CD14-positive monocyte (primary cell): ENCODE results near the gene CCDC121. TPM values are rescaled to one million over a fixed set of nuclear protein-coding genes. Genes with fewer than 3 reads are reported as not detected.
A peak's percentile ranks its signal among the peaks of the same experiment; 100 is the strongest.

Source experiments
- DNase-seq, 3 donors: peaks; one replicate each; pipeline ENCODE4 v3.0.0-alpha.2; 2011 to 2022
- H2AFZ ChIP-seq: 2 replicates; pipeline ENCODE4 v1.6.0; 2012; ENCODE audit warnings: mild to moderate bottlenecking, low read depth, low read length, inconsistent platforms; ENCODE audit not compliant: insufficient read depth, poor library complexity, severe bottlenecking
- H3K27ac ChIP-seq, 2 donors: 1 replicate in 1 of 2; 2 replicates in 1 of 2; pipeline ENCODE4 v1.5.1; 2012 to 2013; ENCODE audit warnings: low read length in 2 of 2, control low read depth in 1 of 2, inconsistent platforms in 1 of 2, low read depth in 1 of 2, mild to moderate bottlenecking in 1 of 2
- H3K27me3 ChIP-seq, 2 donors: one replicate each; pipeline versions ENCODE4 v1.6.0 to v1.6.1; 2011 to 2013; ENCODE audit warnings: low read length in 2 of 2; ENCODE audit not compliant: control insufficient read depth in 2 of 2, insufficient read depth in 2 of 2
- H3K36me3 ChIP-seq, 2 donors: replicated peaks in 1 of 2; 1 replicate in 1 of 2; 2 replicates in 1 of 2; pipeline versions ENCODE4 v1.5.1 to v1.6.1; 2012 to 2013; ENCODE audit warnings: low read length in 2 of 2, control low read depth in 1 of 2, inconsistent platforms in 1 of 2, mild to moderate bottlenecking in 1 of 2; ENCODE audit not compliant: insufficient read depth in 2 of 2, control insufficient read depth in 1 of 2
- H3K4me1 ChIP-seq, 2 donors: 1 replicate in 1 of 2; 2 replicates in 1 of 2; pipeline versions ENCODE4 v1.5.1 to v1.6.1; 2012 to 2013; ENCODE audit warnings: low read length in 2 of 2, control low read depth in 1 of 2, inconsistent platforms in 1 of 2, mild to moderate bottlenecking in 1 of 2, moderate library complexity in 1 of 2; ENCODE audit not compliant: insufficient read depth in 2 of 2, control insufficient read depth in 1 of 2
- H3K4me2 ChIP-seq: replicated peaks from 2 replicates; pipeline ENCODE3; 2012; ENCODE audit warnings: low read length, moderate library complexity, mild to moderate bottlenecking; ENCODE audit not compliant: poor library complexity, severe bottlenecking; ENCODE audit errors: extremely low read depth
- H3K4me3 ChIP-seq, 3 experiments: fragments of 200-600 bp in 1 of 3; sonication (generic) in 1 of 3; replicated peaks in 1 of 3; 1 replicate in 2 of 3; 2 replicates in 1 of 3; pipeline ENCODE4 v1.5.1; 2011 to 2013; ENCODE audit warnings: low read length in 3 of 3, mild to moderate bottlenecking in 3 of 3, control low read depth in 2 of 3, low read depth in 2 of 3, inconsistent platforms in 1 of 3, moderate library complexity in 1 of 3
- H3K79me2 ChIP-seq: 2 replicates; pipeline ENCODE4 v1.6.0; 2012; ENCODE audit warnings: mild to moderate bottlenecking, control low read depth, inconsistent platforms, low read length, moderate library complexity; ENCODE audit not compliant: insufficient read depth
- H3K9ac ChIP-seq: 2 replicates; pipeline ENCODE4 v1.6.0; 2017; ENCODE audit warnings: low read length, mild to moderate bottlenecking; ENCODE audit not compliant: insufficient read depth, poor library complexity, severe bottlenecking
- H3K9me3 ChIP-seq, 2 donors: replicated peaks in 1 of 2; 1 replicate in 1 of 2; 2 replicates in 1 of 2; pipeline versions ENCODE4 v1.5.1 to v1.6.1; 2012 to 2013; ENCODE audit warnings: low read length in 2 of 2, control low read depth in 1 of 2; ENCODE audit not compliant: control insufficient read depth in 1 of 2, insufficient read depth in 1 of 2
- H4K20me1 ChIP-seq: 2 replicates; pipeline ENCODE4 v1.6.0; 2012; ENCODE audit warnings: mild to moderate bottlenecking, low read length, control low read depth, moderate library complexity; ENCODE audit not compliant: insufficient read depth
- H3K27ac Mint-ChIP-seq, 7 donors: one replicate each; pipeline ENCODE4 v1.8.0; 2020; ENCODE audit warnings: mild to moderate bottlenecking in 7 of 7, mixed read lengths in 7 of 7, moderate library complexity in 6 of 7, inconsistent platforms in 2 of 7
- H3K27me3 Mint-ChIP-seq, 3 donors: one replicate each; pipeline ENCODE4 v1.8.0; 2021 to 2022; ENCODE audit warnings: low read depth in 3 of 3, mild to moderate bottlenecking in 3 of 3, mixed read lengths in 3 of 3, moderate library complexity in 3 of 3, inconsistent platforms in 1 of 3
- H3K36me3 Mint-ChIP-seq, 2 donors: one replicate each; pipeline ENCODE4 v1.8.0; 2020; ENCODE audit warnings: mixed read lengths in 2 of 2, inconsistent platforms in 1 of 2, mild to moderate bottlenecking in 1 of 2
- H3K4me1 Mint-ChIP-seq: one replicate; pipeline ENCODE4 v1.8.0; 2020; ENCODE audit warnings: mild to moderate bottlenecking, mixed read lengths
- H3K4me3 Mint-ChIP-seq, 2 donors: one replicate each; pipeline ENCODE4 v1.8.0; 2020; ENCODE audit warnings: mild to moderate bottlenecking in 2 of 2, mixed read lengths in 2 of 2, moderate library complexity in 1 of 2
- H3K9me3 Mint-ChIP-seq, 7 donors: one replicate each; pipeline ENCODE4 v1.8.0; 2020 to 2022; ENCODE audit warnings: mixed read lengths in 7 of 7, mild to moderate bottlenecking in 6 of 7, moderate library complexity in 6 of 7, inconsistent platforms in 2 of 7
- WGBS: methylation state at CpG from one replicate; pipeline ENCODE4 v1.1.5; 2013; ENCODE audit warnings: missing lambda C conversion rate; ENCODE audit not compliant: insufficient coverage; 5-methylcytosine and 5-hydroxymethylcytosine counted together
- intact Hi-C, 2 donors: fragments of 100-400 bp; cut with micrococcal nuclease; formaldehyde crosslinking; loops; one replicate each; pipeline versions ENCODE4 v1.15.0 to v1.15.1; 2023
- polyA plus RNA-seq, 3 donors: library from polyadenylated mRNA; depleted of rRNA in 1 of 3; unstranded in 2 of 3; stranded (reverse) in 1 of 3; fragments of 300-500 nt in 2 of 3; fragments of >200 nt in 1 of 3; fragmentation: Illumina TruSeq in 2 of 3; gene quantifications; 1 replicate in 2 of 3; 2 replicates in 1 of 3; pipeline ENCODE4 v1.2.3, GENCODE V29; 2012 to 2021
- TF ChIP-seq, protein P1 (sequence below): fragments of 200-600 bp; IDR thresholded peaks from one replicate; pipeline ENCODE4 v1.8.0; 2022; ENCODE audit warnings: antibody characterized with exemption, mild to moderate bottlenecking

Gene CCDC121
- polyA plus RNA-seq, 3 donors: 0.22 to 0.61 (median 0.53) TPM

DNA sequence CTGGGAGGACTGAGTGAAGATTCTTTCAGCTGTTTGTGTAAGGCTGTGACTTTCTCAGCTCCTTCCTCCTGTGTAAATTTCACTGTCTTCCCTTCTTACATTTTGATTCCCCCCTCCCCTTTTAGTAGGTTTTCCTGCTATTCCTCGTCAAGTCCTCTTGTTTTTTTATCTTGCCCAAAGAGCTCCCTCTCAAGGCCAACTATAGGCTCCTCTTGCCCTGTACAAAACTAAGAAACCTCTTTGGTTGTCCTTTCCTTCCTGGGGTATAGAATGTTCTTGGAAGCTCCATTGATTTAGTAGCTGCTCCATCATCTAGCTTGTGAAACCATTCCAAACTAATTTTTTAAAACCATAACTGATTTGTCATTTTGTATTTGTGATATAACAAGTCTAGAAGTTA is 7.3 kb downstream of the CCDC121 start:
- H3K4me2 ChIP-seq: no peak overlapping the region
- H3K36me3 Mint-ChIP-seq: peaks cover 70 to 79% of the 10 kb centered on the region in 2 donors
- H3K4me3 Mint-ChIP-seq: no peak overlapping the region
- H2AFZ ChIP-seq: no peak overlapping the region
- H3K27ac Mint-ChIP-seq: peak overlapping the region in 2 of 7 donors; percentile 19 to 34
- H3K27me3 ChIP-seq: no peaks in the 10 kb centered on the region
- intact Hi-C loops: no loop called here
- no CpG with 5 or more reads among the region's 1 CpG for WGBS
- H3K4me3 ChIP-seq: no peak overlapping the region
- H3K9ac ChIP-seq: no peak overlapping the region
- DNase-seq: no peak
- peaks cover 4 to 5% of the 10 kb centered on the region in 2 donors for H3K4me1 ChIP-seq
- H3K27ac ChIP-seq: no peak overlapping the region
- TF ChIP-seq, protein P1, sequence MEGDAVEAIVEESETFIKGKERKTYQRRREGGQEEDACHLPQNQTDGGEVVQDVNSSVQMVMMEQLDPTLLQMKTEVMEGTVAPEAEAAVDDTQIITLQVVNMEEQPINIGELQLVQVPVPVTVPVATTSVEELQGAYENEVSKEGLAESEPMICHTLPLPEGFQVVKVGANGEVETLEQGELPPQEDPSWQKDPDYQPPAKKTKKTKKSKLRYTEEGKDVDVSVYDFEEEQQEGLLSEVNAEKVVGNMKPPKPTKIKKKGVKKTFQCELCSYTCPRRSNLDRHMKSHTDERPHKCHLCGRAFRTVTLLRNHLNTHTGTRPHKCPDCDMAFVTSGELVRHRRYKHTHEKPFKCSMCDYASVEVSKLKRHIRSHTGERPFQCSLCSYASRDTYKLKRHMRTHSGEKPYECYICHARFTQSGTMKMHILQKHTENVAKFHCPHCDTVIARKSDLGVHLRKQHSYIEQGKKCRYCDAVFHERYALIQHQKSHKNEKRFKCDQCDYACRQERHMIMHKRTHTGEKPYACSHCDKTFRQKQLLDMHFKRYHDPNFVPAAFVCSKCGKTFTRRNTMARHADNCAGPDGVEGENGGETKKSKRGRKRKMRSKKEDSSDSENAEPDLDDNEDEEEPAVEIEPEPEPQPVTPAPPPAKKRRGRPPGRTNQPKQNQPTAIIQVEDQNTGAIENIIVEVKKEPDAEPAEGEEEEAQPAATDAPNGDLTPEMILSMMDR: no peak
- H3K27me3 Mint-ChIP-seq: peaks cover 0 to 3% (median 0%) of the 10 kb centered on the region in 3 donors
- H3K79me2 ChIP-seq: no peaks in the 10 kb centered on the region
- H3K9me3 Mint-ChIP-seq: no peaks in the 10 kb centered on the region
- no peaks in the 10 kb centered on the region for H3K9me3 ChIP-seq
- H3K4me1 Mint-ChIP-seq: peaks cover 3% of the 10 kb centered on the region
- H3K36me3 ChIP-seq: peaks cover 68 to 86% of the 10 kb centered on the region in 2 donors
- no peaks in the 10 kb centered on the region for H4K20me1 ChIP-seq

DNA sequence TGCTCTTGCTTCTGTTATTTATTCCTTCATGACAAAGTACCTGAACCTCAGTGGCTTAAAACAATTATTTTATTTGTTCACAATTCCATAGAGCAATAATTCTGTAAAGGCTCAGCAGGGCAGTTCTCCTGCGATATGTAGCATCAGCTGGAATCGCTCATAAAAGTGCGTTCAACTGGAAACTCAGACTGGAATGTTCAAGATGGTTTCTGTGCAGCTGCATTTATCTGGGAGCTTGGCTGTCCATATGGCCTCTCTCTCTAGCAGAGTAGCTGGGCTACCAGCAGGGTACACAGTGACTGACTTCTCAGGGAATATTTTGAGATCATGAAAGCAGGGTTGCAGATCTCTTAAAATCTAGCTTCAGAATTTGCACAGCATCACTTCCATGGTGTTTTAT is 13.5 kb downstream of the CCDC121 start:
- intact Hi-C loops: no loop called here

More for the DNA sequence above, 13.5 kb downstream of the CCDC121 start:
- Histone ChIP-seq H3K9me3 (no peaks in the 10 kb centered on the region), H3K36me3 (peaks cover 67 to 94% of the 10 kb centered on the region in 2 donors), H3K27me3 (no peaks in the 10 kb centered on the region), H3K4me2 (no peak overlapping the region), H3K79me2 (no peaks in the 10 kb centered on the region), H3K27ac (no peak overlapping the region), H4K20me1 (no peaks in the 10 kb centered on the region), H3K4me1 (no peaks in the 10 kb centered on the region), H3K9ac (no peak overlapping the region), H3K4me3 (no peak overlapping the region), H2AFZ (no peak overlapping the region)
- Mint-ChIP-seq H3K27ac (peak overlapping the region in 1 of 7 donors; percentile 11), H3K4me3 (no peak overlapping the region), H3K4me1 (no peaks in the 10 kb centered on the region), H3K27me3 (no peaks in the 10 kb centered on the region), H3K9me3 (no peaks in the 10 kb centered on the region), H3K36me3 (peaks cover 63 to 83% of the 10 kb centered on the region in 2 donors)
- no peak for DNase-seq
- TF ChIP-seq, protein P1: no peak
- WGBS: 98% methylated on average over 3 of the region's 3 CpGs
